HEK293 (cell line): ENCODE measurements around the gene ESRRA.

Experiments
- CTCF ChIP-seq: fragments of 450-650 bp; formaldehyde crosslinking; IDR thresholded peaks from 2 replicates; pipeline ENCODE4 v1.5.1; 2016; ENCODE audit warnings: missing biosample characterization, missing genetic modification characterization
- KLF7 ChIP-seq: fragments of 450-650 bp; formaldehyde crosslinking; IDR thresholded peaks from 2 replicates; pipeline ENCODE4 v1.5.1; 2016; ENCODE audit warnings: missing biosample characterization, missing genetic modification characterization, borderline replicate concordance
- REST ChIP-seq: fragments of 450-650 bp; formaldehyde crosslinking; IDR thresholded peaks from 2 replicates; pipeline ENCODE4 v1.5.1; 2016; ENCODE audit warnings: missing biosample characterization, missing genetic modification characterization
- TCF7L2 ChIP-seq: IDR thresholded peaks from 2 replicates; pipeline ENCODE4 v1.6.1; 2011; ENCODE audit warnings: low read depth, mild to moderate bottlenecking, inconsistent platforms, low read length, moderate library complexity, borderline replicate concordance
- ZBTB1 ChIP-seq: fragments of 450-650 bp; formaldehyde crosslinking; IDR thresholded peaks from 2 replicates; pipeline ENCODE4 v1.5.1; 2016; ENCODE audit warnings: missing biosample characterization, missing genetic modification characterization
- ZBTB49 ChIP-seq: fragments of 450-650 bp; formaldehyde crosslinking; IDR thresholded peaks from 2 replicates; pipeline ENCODE4 v1.5.1; 2016; ENCODE audit warnings: missing biosample characterization, missing genetic modification characterization, low read depth
- ZNF501 ChIP-seq: fragments of 450-650 bp; formaldehyde crosslinking; IDR thresholded peaks from 2 replicates; pipeline ENCODE4 v1.5.1; 2016; ENCODE audit warnings: missing biosample characterization, missing genetic modification characterization
- ZNF548 ChIP-seq: fragments of 450-650 bp; formaldehyde crosslinking; IDR thresholded peaks from 2 replicates; pipeline ENCODE4 v1.5.1; 2016; ENCODE audit warnings: missing biosample characterization, missing genetic modification characterization

- TF ChIP-seq KLF7 (tag by site-specific recombination) (no peak), CTCF (no peak), ZNF501 (tag by site-specific recombination) (no peak), ZNF548 (tag by site-specific recombination) (no peak), ZBTB1 (tag by site-specific recombination) (no peak), TCF7L2 (no peak), REST (tag by site-specific recombination) (no peak), ZBTB49 (no peak)
Measured at GRCh38 chr11:64339286-64339685, 34.0 kb downstream of the ESRRA start.
